Measurements from ENCODE around the gene ZNF665.
A peak's percentile ranks its signal among the peaks of the same experiment; 100 is the strongest.

ZNF665 gene

GRCh38 chr19:53183146-53183764, 9.9 kb downstream of the ZNF665 start:
- no peak for TF ChIP-seq POLR2A (IDR thresholded peaks at IDR 0.05; ENCODE audit: low read depth, low read length)
- peak; percentile 84 for FAIRE-seq
- peak; percentile 80 for DNase-seq (ENCODE audit: insufficient read length, low spot score)

- peak; percentile 48 for DNase-seq (ENCODE audit: insufficient read length, low spot score)
- TF ChIP-seq POLR2A (IDR thresholded peaks at IDR 0.05; ENCODE audit: low read depth, low read length) = no peak
- peak; percentile 38 for FAIRE-seq
Measured at GRCh38 chr19:53182202-53182601, 11.0 kb downstream of the ZNF665 start.

GRCh38 chr19:53177986-53178385, 15.2 kb downstream of the ZNF665 start:
- FAIRE-seq (no peak), DNase-seq (ENCODE audit: insufficient read length, low spot score) (no peak)
- no peak for TF ChIP-seq POLR2A (IDR thresholded peaks at IDR 0.05; ENCODE audit: low read depth, low read length)

- DNase-seq (ENCODE audit: insufficient read length, low spot score) (no peak), FAIRE-seq (no peak)
- no peak for TF ChIP-seq POLR2A (IDR thresholded peaks at IDR 0.05; ENCODE audit: low read depth, low read length)
Measured at GRCh38 chr19:53172889-53173288, 20.3 kb downstream of the ZNF665 start.

GRCh38 chr19:53165691-53166091, 27.5 kb downstream of the ZNF665 start:
- DNase-seq (ENCODE audit: insufficient read length, low spot score) (no peak), FAIRE-seq (no peak)
- no peak for TF ChIP-seq POLR2A (IDR thresholded peaks at IDR 0.05; ENCODE audit: low read depth, low read length)

GRCh38 chr19:53161123-53161522, 32.0 kb downstream of the ZNF665 start:
- DNase-seq (ENCODE audit: insufficient read length, low spot score) (no peak), FAIRE-seq (no peak)
- TF ChIP-seq POLR2A (IDR thresholded peaks at IDR 0.05; ENCODE audit: low read depth, low read length) = no peak

GRCh38 chr19:53160350-53160749, 32.8 kb downstream of the ZNF665 start:
- no peak for TF ChIP-seq POLR2A (IDR thresholded peaks at IDR 0.05; ENCODE audit: low read depth, low read length)
- FAIRE-seq = no peak
- no peak for DNase-seq (ENCODE audit: insufficient read length, low spot score)

- peak; percentile 40 for DNase-seq (ENCODE audit: insufficient read length, low spot score)
- no peak for TF ChIP-seq POLR2A (IDR thresholded peaks at IDR 0.05; ENCODE audit: low read depth, low read length)
Measured at GRCh38 chr19:53158119-53158656, 35.0 kb downstream of the ZNF665 start.

GRCh38 chr19:53157626-53158025, 35.5 kb downstream of the ZNF665 start:
- no peak for FAIRE-seq
- no peak for DNase-seq (ENCODE audit: insufficient read length, low spot score)
- no peak for TF ChIP-seq POLR2A (IDR thresholded peaks at IDR 0.05; ENCODE audit: low read depth, low read length)

More at GRCh38 chr19:53158119-53158656, 35.0 kb downstream of the ZNF665 start:
- no peak for FAIRE-seq

- DNase-seq (ENCODE audit: insufficient read length, low spot score) (no peak), FAIRE-seq (no peak)
- TF ChIP-seq POLR2A (IDR thresholded peaks at IDR 0.05; ENCODE audit: low read depth, low read length) = no peak
Measured at GRCh38 chr19:53156850-53157249, 36.3 kb downstream of the ZNF665 start.

- no peak for DNase-seq (ENCODE audit: insufficient read length, low spot score)
- FAIRE-seq = no peak
- TF ChIP-seq POLR2A (IDR thresholded peaks at IDR 0.05; ENCODE audit: low read depth, low read length) = no peak
Measured at GRCh38 chr19:53147645-53148044, 45.5 kb downstream of the ZNF665 start.

- TF ChIP-seq POLR2A (IDR thresholded peaks at IDR 0.05; ENCODE audit: low read depth, low read length) = no peak
- no peak for FAIRE-seq
- no peak for DNase-seq (ENCODE audit: insufficient read length, low spot score)
Measured at GRCh38 chr19:53140351-53140750, 52.8 kb downstream of the ZNF665 start.

- DNase-seq (ENCODE audit: insufficient read length, low spot score) = no peak
- FAIRE-seq = no peak
- TF ChIP-seq POLR2A (IDR thresholded peaks at IDR 0.05; ENCODE audit: low read depth, low read length) = no peak
Measured at GRCh38 chr19:53136432-53136831, 56.7 kb downstream of the ZNF665 start.

- FAIRE-seq (peak; percentile 65), DNase-seq (ENCODE audit: insufficient read length, low spot score) (peak; percentile 95)
- TF ChIP-seq POLR2A (IDR thresholded peaks at IDR 0.05; ENCODE audit: low read depth, low read length) = peak; percentile 86
Measured at GRCh38 chr19:53132141-53132991, 60.8 kb downstream of the ZNF665 start, which contains the start of gene ZNF415. Gene ZNF415 (minus strand): TSS chr19:53132910. CDS start chr19:53122676, 10,234 bp downstream.

All from H54 (cell line).